ENCODE measurements around the gene REN. TPM values are rescaled to one million over a fixed set of nuclear protein-coding genes. Genes with fewer than 3 reads are reported as not detected.

REN gene
- total and polyA plus RNA-seq, 2 experiments from 2014 or later, result not detected

DNA sequence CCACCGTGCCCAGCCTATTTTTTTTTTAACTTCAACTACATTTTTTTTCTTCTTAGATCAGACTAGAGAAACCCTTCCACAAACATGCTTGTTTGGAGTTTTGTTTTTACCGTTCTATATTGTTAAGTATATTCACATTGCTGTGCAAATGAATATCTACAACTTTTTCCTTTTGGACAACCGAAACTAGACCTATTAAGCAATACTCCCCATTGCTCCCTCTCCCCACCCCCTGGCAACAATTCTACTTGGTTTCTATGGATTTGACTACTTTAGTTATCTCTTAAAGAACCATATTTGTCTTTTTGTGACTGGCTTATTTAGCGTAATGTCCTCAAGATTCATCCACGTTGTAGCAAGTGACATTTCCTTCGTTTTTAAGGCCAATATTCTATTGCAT lies 33.4 kb downstream of the REN start:
- Histone ChIP-seq H3K4me2 (no peak overlapping the region), H2AFZ (no peak overlapping the region), H3K27ac (ENCODE audit: low read depth) (no peak overlapping the region), H3K4me1 (ENCODE audit: insufficient read depth) (peaks cover 22% of the 10 kb centered on the region), H3K36me3 (ENCODE audit: insufficient read depth) (peaks cover 6% of the 10 kb centered on the region; the same call in 1 of the 2 replicates), H3F3A (replicated peaks; ENCODE audit: low read depth) (0 out of 2 replicates have a peak, but pooled peaks cover 9% of the 10 kb centered on the region), H3K9me2 (ENCODE audit: insufficient read depth) (no peaks in the 10 kb centered on the region), H4K20me1 (replicated peaks; ENCODE audit: insufficient read depth) (peaks cover 4% of the 10 kb centered on the region; the same call in 1 of the 2 replicates), H3K79me2 (replicated peaks; ENCODE audit: insufficient read depth) (no peaks in the 10 kb centered on the region), H3K4me3 (no peak overlapping the region), H3K27me3 (ENCODE audit: insufficient read depth) (no peaks in the 10 kb centered on the region)
- Mint-ChIP-seq H3K9me3 (no peaks in the 10 kb centered on the region), H3K4me3 (no peak overlapping the region), H3K36me3 (ENCODE audit: low read depth) (peaks cover 20% of the 10 kb centered on the region), H3K27me3 (ENCODE audit: insufficient read depth, low read depth, poor library complexity) (peaks cover 17% of the 10 kb centered on the region), H3K27ac (no peak overlapping the region), H3K4me1 (peaks cover 31% of the 10 kb centered on the region)
- ATAC-seq (no peak), DNase-seq (ENCODE audit: low spot score) (no peak)
- TF ChIP-seq EZH2 (IDR thresholded peaks at IDR 0.05; ENCODE audit: low read depth, unreplicated experiment) (no peak), EZH2phosphoT487 (IDR thresholded peaks at IDR 0.05; ENCODE audit: unreplicated experiment) (no peak), NANOG (IDR thresholded peaks at IDR 0.05; ENCODE audit: borderline replicate concordance) (no peak), CREB1 (CRISPR knock-in tag; IDR thresholded peaks at IDR 0.05; ENCODE audit: low read depth) (no peak), REST (IDR thresholded peaks at IDR 0.05; ENCODE audit: unreplicated experiment) (no peak), ZNF114 (CRISPR knock-in tag; IDR thresholded peaks at IDR 0.05) (no peak), STAT1 (IDR thresholded peaks at IDR 0.05; ENCODE audit: unreplicated experiment) (no peak), ZNF331 (CRISPR knock-in tag; IDR thresholded peaks at IDR 0.05; ENCODE audit: low read depth) (no peak)
- TF ChIP-seq, protein P1, sequence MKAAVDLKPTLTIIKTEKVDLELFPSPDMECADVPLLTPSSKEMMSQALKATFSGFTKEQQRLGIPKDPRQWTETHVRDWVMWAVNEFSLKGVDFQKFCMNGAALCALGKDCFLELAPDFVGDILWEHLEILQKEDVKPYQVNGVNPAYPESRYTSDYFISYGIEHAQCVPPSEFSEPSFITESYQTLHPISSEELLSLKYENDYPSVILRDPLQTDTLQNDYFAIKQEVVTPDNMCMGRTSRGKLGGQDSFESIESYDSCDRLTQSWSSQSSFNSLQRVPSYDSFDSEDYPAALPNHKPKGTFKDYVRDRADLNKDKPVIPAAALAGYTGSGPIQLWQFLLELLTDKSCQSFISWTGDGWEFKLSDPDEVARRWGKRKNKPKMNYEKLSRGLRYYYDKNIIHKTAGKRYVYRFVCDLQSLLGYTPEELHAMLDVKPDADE (IDR thresholded peaks at IDR 0.05), result no peak
- TF ChIP-seq, protein P2, sequence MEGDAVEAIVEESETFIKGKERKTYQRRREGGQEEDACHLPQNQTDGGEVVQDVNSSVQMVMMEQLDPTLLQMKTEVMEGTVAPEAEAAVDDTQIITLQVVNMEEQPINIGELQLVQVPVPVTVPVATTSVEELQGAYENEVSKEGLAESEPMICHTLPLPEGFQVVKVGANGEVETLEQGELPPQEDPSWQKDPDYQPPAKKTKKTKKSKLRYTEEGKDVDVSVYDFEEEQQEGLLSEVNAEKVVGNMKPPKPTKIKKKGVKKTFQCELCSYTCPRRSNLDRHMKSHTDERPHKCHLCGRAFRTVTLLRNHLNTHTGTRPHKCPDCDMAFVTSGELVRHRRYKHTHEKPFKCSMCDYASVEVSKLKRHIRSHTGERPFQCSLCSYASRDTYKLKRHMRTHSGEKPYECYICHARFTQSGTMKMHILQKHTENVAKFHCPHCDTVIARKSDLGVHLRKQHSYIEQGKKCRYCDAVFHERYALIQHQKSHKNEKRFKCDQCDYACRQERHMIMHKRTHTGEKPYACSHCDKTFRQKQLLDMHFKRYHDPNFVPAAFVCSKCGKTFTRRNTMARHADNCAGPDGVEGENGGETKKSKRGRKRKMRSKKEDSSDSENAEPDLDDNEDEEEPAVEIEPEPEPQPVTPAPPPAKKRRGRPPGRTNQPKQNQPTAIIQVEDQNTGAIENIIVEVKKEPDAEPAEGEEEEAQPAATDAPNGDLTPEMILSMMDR (conservative IDR thresholded peaks at IDR 0.05; ENCODE audit: low read depth in 2 of 2), result no peak

Data from GM23338 (cell line).